Suprapubic skin (tissue), 3 donors: ENCODE data around the gene JMY.

Source experiments
- EP300 ChIP-seq: sonication (generic); formaldehyde crosslinking; IDR thresholded peaks from one replicate; pipeline ENCODE4 v1.6.1; 2017; ENCODE audit warnings: antibody characterized with exemption
- POLR2A ChIP-seq, 2 donors: fragments of 450-650 bp; IDR thresholded peaks; one replicate each; pipeline ENCODE4 v1.6.1; 2017; ENCODE audit warnings: antibody characterized with exemption in 2 of 2, mild to moderate bottlenecking in 2 of 2, moderate library complexity in 2 of 2
- TF ChIP-seq, protein P1 (sequence below), 2 donors: fragments of 200-600 bp in 1 of 2; fragments of 450-650 bp in 1 of 2; sonication (generic) in 1 of 2; IDR thresholded peaks; one replicate each; pipeline ENCODE4 v1.5.1; 2016 to 2019; ENCODE audit warnings: antibody characterized with exemption in 2 of 2, mild to moderate bottlenecking in 1 of 2, moderate library complexity in 1 of 2

DNA sequence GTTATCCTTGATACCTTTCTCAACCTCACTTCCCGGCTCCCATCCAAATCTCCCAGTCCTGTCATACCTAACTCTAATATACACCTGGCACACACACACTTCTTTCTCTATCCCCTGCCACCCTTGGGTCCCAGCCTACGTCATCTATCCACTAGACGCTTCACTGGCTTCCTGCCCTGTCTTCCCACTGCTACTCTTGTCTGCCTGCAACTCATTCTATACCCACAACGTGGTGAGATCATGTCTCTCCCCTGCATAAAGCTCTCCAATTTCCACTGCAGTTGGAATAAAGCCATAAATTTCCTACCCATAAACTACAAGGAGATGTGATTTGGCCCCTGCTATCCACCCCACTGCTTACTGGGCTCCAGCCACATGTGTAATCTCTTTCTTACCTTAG lies 93.5 kb downstream of the JMY start:
- TF ChIP-seq, protein P1, sequence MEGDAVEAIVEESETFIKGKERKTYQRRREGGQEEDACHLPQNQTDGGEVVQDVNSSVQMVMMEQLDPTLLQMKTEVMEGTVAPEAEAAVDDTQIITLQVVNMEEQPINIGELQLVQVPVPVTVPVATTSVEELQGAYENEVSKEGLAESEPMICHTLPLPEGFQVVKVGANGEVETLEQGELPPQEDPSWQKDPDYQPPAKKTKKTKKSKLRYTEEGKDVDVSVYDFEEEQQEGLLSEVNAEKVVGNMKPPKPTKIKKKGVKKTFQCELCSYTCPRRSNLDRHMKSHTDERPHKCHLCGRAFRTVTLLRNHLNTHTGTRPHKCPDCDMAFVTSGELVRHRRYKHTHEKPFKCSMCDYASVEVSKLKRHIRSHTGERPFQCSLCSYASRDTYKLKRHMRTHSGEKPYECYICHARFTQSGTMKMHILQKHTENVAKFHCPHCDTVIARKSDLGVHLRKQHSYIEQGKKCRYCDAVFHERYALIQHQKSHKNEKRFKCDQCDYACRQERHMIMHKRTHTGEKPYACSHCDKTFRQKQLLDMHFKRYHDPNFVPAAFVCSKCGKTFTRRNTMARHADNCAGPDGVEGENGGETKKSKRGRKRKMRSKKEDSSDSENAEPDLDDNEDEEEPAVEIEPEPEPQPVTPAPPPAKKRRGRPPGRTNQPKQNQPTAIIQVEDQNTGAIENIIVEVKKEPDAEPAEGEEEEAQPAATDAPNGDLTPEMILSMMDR (IDR thresholded peaks at IDR 0.05): no peak
- TF ChIP-seq POLR2A (IDR thresholded peaks at IDR 0.05): no peak
- no peak for TF ChIP-seq EP300
